ENCODE data around the gene ZNF175.
A peak's percentile ranks its signal among the peaks of the same experiment; 100 is the strongest.

ZNF175 gene

DNA sequence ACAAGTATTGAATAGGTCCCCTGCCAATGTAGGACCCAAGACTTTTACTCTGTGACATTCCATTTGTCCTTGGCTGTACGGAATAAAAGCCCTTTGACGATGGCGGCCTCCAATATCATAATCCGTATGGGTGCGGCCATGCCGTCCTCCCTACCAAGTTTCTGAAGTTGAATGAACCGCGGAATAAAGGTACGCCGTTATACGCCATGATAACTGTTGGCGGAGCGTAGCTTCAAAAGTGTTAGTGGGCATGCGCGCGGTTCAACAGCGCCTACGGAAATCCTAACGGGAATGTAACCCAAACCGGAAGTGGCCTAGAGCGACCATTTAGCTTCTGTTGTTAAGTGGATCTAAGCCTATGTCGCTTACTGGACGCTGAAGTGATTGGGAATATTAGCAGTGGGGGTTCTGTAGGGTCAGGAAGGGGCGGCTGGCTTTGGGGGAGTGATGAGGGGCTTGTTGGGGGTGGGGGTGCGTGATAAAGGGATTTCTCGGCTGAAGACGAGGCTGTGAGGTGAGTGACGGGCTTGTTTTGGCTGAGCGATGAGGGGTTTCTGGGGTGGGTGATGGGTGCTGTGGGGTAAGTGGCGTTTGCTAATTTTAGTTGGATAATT, at the start of gene ZNF175:
TSS of gene ZNF175 (plus strand) at position 322 of the 614 bp plus-strand sequence. CDS start 2,047 bp downstream, outside the sequence.
- peak; percentile 99 for DNase-seq

- no peak for DNase-seq
These were observed 49.7 kb upstream of the ZNF175 start for GRCh38 chr19:51521357-51521756.

DNA sequence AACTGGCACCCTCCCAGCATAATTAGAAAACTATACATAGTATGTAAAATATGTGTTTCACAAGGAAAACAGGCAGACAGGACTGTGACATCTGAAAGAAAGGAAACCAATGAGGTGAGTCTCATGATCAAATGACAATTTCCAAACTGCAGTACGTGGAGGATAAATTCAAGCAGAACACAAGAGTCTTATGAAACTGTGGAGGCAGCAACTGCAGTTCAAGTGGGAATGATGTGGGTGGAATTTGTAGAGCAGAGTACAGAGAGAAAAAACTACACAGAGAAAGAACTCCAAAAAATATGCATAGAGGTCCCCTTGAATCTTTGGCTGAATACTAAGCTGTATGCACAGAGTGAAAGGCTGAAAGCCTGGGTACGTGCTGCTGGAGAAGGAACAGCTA, 49.3 kb upstream of the ZNF175 start:
- DNase-seq, result no peak

GRCh38 chr19:51524666-51525264, 46.3 kb upstream of the ZNF175 start:
- no peak for DNase-seq

DNA sequence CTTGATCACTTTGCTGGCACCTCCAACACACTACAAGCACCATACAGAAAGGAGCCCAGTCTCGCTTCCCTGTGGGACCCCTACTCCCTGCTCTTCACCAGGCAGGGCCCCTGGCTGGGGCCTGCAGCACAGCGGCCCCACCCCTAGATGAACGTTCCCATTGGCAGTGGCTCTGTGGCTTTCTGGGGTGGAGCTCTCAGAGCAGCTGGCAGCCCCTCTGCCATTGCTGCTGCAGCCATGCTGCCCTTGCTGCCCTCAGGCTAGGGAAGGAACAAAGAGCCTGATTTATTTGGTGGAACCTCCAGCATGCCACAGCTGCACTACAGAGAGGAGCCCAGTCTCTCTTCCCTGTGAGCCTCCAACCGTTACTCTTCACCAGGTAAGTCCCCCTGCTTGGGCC, 45.4 kb upstream of the ZNF175 start:
- DNase-seq, result no peak

DNA sequence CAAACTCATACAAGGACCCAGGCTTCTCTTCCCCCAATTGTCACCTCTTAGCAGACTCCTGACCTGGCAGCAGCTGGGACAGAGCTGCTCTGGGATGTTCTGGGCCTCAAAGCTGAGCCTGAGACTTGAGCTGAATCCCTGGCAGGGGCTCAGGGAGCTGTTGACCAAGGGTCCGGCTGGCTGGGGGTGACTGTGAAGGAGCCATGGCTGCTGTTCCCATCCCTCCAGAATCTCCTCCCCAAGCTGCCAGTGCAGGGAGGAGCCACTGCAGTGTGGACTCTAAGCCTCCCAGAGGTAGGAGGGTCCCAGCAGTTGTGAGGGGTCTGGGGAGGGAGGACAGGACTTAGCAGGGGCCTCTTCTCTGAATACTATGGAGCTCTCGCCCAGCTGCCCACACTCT, 41.8 kb upstream of the ZNF175 start:
- no peak for DNase-seq

GRCh38 chr19:51530616-51531015, 40.5 kb upstream of the ZNF175 start:
- DNase-seq, result no peak

- DNase-seq, result no peak
These were observed 39.5 kb upstream of the ZNF175 start, which contains the start of gene SIGLEC6 for GRCh38 chr19:51531349-51532315. Gene SIGLEC6 (minus strand): TSS chr19:51531670. CDS start chr19:51531648, 22 bp downstream.

DNA sequence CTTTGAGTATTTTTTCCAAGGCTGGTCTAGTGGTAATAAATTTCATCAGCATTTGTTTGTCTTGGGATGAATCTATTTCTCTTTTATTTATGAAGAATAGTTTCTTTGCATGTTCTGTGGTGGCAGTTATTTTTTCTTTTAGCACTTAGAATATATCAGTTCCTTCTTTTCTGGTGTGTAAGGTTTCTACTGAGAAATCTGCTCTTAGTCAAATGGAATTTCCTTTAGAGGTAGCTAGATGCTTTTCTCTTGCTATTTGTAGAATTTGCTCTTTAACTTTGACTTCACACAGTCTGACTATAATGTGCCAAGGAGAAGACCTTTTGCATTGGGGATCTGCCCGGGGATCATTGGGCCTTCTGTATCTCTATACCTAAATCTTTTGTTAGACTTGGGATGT, 35.5 kb upstream of the ZNF175 start:
- DNase-seq, result no peak

DNA sequence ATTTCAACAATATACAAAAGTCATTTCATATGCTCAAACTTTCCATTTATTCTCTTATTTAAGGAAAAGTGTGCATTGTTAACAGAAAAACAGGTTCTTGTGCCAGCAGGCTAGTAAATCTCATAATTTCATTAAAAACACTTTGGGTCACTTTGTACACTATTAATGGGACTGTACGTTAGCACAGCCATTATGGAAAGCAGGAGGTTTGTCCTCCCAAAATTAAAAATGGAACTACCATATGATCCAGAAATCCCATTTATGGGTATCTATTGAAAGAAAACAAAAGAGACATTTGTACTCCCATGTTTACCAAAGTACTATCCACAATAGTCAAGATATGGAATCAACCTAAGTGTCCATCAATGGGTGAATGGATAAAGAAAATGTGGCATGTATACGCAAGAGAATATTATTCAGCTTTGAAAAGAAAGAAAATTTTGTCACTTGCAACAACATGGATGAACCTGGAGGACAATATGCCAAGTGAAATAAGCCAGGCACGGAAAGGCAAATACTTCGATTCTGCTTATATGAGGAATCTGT, 31.2 kb upstream of the ZNF175 start:
- no peak for DNase-seq

DNA sequence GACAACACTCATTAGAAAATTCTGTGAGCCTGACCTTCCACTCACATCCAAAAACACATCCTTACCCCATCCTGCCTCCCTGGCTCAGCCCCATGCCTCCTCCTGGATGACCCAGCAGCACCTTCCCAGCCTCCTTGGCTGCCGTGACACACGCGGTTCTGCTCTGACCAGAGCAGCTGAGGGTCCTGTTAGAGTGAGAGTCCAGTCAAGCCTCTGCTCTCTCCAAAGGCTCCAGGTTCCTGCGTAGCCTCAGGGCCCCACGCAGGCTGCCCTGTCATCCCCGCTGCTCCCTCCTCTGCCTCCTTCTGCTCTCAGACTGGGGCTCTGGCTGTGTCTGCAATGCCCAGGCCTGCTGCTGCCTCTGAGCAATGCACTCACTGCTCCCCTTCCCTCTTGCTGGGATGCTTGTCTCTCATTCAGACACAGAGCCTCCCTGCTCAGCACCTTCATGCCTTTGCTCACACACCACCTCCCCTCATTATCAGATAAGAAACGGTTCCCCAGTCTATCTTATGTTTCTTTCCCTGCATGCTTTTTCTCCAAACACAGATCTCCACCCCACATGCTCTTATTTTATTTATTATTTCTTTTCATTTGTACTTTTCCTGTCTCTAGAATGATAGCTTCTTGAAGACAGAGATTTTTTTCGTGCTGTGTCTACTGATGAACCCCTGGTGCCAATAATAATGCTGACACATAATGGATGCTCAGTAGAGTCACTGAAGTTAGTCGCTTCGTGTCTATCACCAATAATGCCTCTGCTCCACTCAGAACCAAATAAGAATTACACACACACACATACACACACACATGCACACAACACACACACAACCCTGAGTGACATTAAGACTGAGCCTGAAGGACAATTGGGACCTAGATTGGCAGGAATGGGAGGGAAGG, 29.4 kb upstream of the ZNF175 start:
- DNase-seq, result no peak

DNA sequence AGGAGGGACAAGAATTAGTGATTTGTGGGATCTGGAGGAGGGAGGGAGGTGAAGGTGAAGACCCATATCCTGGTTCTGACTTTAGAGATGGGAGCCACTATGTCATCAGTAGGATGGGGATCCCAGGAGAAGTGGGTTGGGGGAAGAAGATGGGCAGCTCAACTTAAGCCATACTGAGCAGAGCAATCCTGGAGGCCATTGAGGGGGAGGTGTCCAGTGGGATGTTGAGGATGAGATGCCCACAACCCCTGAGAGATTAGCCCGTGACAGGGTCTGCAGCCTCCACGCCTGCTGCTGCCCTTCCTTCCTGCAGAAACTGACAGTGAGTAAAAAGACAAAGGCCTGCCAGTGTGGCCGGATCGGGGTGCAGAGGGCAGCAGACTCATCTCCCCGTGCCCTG, 28.4 kb upstream of the ZNF175 start:
- no peak for DNase-seq

- no peak for DNase-seq
These were observed 27.0 kb upstream of the ZNF175 start for GRCh38 chr19:51544038-51544437.

DNA sequence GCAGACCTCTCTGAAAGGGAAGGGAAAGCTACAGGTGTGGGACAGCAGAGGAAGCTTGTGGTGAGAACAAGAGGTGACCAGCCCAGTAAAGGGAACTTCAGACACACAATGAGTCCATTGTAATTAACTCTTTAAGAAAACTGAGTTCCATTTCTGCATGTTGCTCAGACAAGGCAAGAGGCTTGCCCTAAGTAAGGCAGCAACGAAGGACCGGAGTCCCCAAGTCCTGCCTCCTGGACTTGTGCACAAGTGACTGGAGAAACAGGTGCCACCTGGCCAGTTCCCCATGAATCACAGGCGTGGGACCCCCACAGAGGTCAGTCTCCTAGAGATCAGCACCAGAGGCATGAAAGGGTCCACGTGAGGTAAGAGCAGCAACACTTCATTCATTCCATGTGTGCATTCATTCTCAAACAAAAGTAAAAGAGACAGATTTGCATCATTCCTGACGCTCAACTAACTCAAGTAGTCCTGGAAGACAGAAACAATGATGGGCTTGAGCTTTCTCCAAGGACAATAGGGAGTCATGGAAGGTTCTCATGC, 24.9 kb upstream of the ZNF175 start:
- DNase-seq, result no peak

DNA sequence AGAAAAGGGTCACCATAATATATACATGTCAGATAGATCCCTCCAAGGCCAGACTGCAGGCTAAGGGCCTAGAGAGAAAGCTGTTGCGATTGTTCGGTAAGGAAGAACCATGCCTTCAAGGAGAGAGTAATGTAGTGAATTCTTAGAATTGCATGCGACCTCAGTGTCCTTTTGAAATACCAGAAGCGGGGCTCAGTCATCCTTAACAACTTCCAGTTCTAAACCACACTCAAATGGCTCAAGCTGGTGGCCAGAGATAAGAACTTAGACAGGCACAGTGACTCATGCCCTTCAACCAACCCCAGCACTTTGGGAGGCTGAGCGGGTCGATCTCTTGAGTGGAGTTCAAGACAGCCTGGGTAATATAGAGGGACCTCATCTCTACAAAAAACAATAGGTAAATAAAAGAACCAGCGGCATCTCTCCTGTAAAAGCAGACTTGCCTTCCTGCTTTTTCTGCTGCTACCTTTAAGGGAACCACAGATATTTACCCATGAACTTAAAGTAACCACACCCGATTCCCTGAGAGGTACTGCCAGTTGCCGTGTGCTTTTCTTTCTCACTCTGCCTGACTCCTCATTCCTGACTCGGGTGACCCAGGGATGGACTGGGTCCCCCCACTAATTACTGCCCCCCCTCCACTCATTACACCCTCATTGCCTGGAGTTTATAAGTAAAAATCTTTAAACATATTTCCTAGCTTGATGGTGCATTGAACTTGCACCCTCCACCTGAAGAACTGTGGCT, 24.3 kb upstream of the ZNF175 start:
- no peak for DNase-seq

GRCh38 chr19:51547397-51548212, 23.5 kb upstream of the ZNF175 start:
- DNase-seq, result no peak

GRCh38 chr19:51548213-51548651, 22.9 kb upstream of the ZNF175 start:
- no peak for DNase-seq

DNA sequence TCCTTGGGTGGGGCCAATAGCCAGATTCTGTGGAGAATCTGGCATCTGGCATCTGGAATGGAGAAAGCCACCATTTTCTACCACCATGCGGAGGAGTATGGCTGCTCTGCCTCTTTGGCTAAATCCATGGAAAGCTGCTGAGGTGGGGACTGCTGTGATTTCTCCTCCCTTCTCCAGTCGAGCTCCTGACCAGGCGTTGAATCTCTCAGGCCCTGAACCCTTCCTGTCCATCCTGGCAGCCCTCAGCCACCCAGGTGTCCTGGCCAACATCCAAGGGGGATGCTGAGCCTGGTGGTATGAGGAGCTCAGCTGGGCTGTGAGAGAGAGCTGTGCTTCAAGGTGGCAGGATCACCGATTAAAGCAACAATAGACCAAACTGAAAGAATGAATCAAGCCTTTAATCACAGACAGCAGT, 22.2 kb upstream of the ZNF175 start:
- no peak for DNase-seq

- no peak for DNase-seq
These were observed 21.4 kb upstream of the ZNF175 start for GRCh38 chr19:51549533-51550324.

Measured in NCI-H524 (cell line).